Sigmoid colon (tissue), 7 donors: ENCODE results near the gene ARMH1. TPM values are rescaled to one million over a fixed set of nuclear protein-coding genes. Genes with fewer than 3 reads are reported as not detected.

Source experiments
- DNase-seq: peaks from one replicate; pipeline ENCODE4 v3.0.0-alpha.2; 2019
- H3K27ac ChIP-seq, 4 donors: fragments of 200-600 bp; sonication (generic); one replicate each; pipeline ENCODE4 v1.5.1; 2016 to 2019; ENCODE audit warnings: mild to moderate bottlenecking in 1 of 4
- H3K27me3 ChIP-seq, 3 donors: fragments of 200-600 bp; sonication (generic); one replicate each; pipeline ENCODE4 v1.5.1; 2019; ENCODE audit warnings: mild to moderate bottlenecking in 1 of 3
- H3K36me3 ChIP-seq, 4 donors: fragments of 200-600 bp; sonication (generic); one replicate each; pipeline ENCODE4 v1.5.1; 2016 to 2019
- H3K4me1 ChIP-seq, 4 donors: fragments of 200-600 bp; sonication (generic); one replicate each; pipeline ENCODE4 v1.5.1; 2017 to 2019
- H3K4me3 ChIP-seq, 4 donors: fragments of 200-600 bp; sonication (generic); one replicate each; pipeline ENCODE4 v1.5.1; 2017 to 2019; ENCODE audit warnings: mild to moderate bottlenecking in 2 of 4, moderate library complexity in 1 of 4
- H3K9me3 ChIP-seq, 4 donors: fragments of 200-600 bp in 3 of 4; sonication (generic) in 3 of 4; one replicate each; pipeline versions ENCODE4 v1.5.1 to v1.6.1; 2013 to 2019
- EP300 ChIP-seq, 4 donors: sonication (generic); formaldehyde crosslinking; IDR thresholded peaks; one replicate each; pipeline ENCODE4 v1.6.1; 2017; ENCODE audit warnings: antibody characterized with exemption in 4 of 4
- POLR2A ChIP-seq, 2 donors: fragments of 450-650 bp; IDR thresholded peaks; one replicate each; pipeline ENCODE4 v1.6.1; 2016; ENCODE audit warnings: antibody characterized with exemption in 2 of 2, mild to moderate bottlenecking in 2 of 2, moderate library complexity in 2 of 2
- POLR2AphosphoS5 ChIP-seq, 4 donors: sonication (generic); formaldehyde crosslinking; IDR thresholded peaks; one replicate each; pipeline ENCODE4 v1.6.1; 2017; ENCODE audit warnings: antibody characterized with exemption in 4 of 4
- WGBS, 2 donors: extraction: QIAGEN DNeasy Blood & Tissue Kit; methylation state at CpG; one replicate each; pipeline ENCODE4 v1.1.7; 2013; 5-methylcytosine and 5-hydroxymethylcytosine counted together
- intact Hi-C: fragments of 100-400 bp; cut with DNase I; formaldehyde crosslinking; loops from one replicate; pipeline ENCODE4 v1.15.1; 2023
- polyA plus RNA-seq, 3 donors: library from polyadenylated mRNA; stranded (reverse); fragments of 200-250 nt; gene quantifications; one replicate each; pipeline ENCODE4 v1.2.3, GENCODE V29; 2013
- total RNA-seq, 4 donors: library from RNA; depleted of rRNA; stranded (reverse); fragments of >200 nt; gene quantifications; one replicate each; pipeline ENCODE4 v1.1.0, GENCODE V29; 2016
- TF ChIP-seq, protein P1 (sequence below), 4 experiments: fragments of 450-650 bp in 3 of 4; fragments of 200-600 bp in 1 of 4; IDR thresholded peaks; one replicate each; pipeline ENCODE4 v1.5.1; 2016 to 2019; ENCODE audit warnings: antibody characterized with exemption in 4 of 4, mild to moderate bottlenecking in 3 of 4, moderate library complexity in 2 of 4
- donor health status: healthy with polysubstance abuse.
- donor health status: Bipolar disorder and iron deficiency.
- donor health status: healthy.

The ARMH1 gene
- total and polyA plus RNA-seq, 7 donors = 0.33 to 23.0 (median 1.3) TPM; not detected in 3

DNA sequence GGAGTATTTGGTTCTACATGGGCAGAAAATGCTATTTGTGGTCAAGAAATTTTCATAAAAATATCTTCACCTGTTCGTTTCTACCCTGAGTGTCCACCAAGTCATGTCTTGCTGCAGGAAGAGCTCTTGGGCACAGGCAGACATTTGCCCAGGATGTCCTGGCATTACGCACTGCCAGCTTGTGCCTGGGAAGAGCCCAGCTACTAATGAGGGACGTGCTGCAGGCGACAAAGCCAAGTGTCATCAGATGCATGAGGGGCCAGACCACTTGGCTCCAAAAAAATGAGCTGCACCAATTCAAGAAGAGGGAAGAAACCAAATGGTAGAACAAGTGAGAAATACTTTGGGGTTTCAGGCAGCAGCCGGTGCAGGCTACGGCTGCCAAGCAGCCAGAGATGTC, 43.6 kb downstream of the ARMH1 start:
- Histone ChIP-seq H3K27me3 (no peaks in the 10 kb centered on the region), H3K4me1 (peaks cover 0 to 7% (median 5%) of the 10 kb centered on the region in 4 donors), H3K9me3 (no peaks in the 10 kb centered on the region), H3K36me3 (no peaks in the 10 kb centered on the region), H3K4me3 (no peak overlapping the region), H3K27ac (no peak overlapping the region)
- 82 to 87% methylated on average over 6 of the region's 6 CpGs for WGBS, 2 donors
- no peak for DNase-seq
- TF ChIP-seq, protein P1, sequence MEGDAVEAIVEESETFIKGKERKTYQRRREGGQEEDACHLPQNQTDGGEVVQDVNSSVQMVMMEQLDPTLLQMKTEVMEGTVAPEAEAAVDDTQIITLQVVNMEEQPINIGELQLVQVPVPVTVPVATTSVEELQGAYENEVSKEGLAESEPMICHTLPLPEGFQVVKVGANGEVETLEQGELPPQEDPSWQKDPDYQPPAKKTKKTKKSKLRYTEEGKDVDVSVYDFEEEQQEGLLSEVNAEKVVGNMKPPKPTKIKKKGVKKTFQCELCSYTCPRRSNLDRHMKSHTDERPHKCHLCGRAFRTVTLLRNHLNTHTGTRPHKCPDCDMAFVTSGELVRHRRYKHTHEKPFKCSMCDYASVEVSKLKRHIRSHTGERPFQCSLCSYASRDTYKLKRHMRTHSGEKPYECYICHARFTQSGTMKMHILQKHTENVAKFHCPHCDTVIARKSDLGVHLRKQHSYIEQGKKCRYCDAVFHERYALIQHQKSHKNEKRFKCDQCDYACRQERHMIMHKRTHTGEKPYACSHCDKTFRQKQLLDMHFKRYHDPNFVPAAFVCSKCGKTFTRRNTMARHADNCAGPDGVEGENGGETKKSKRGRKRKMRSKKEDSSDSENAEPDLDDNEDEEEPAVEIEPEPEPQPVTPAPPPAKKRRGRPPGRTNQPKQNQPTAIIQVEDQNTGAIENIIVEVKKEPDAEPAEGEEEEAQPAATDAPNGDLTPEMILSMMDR (IDR thresholded peaks at IDR 0.05) = no peak
- TF ChIP-seq POLR2AphosphoS5 (IDR thresholded peaks at IDR 0.05) (no peak), EP300 (IDR thresholded peaks at IDR 0.05) (no peak), POLR2A (IDR thresholded peaks at IDR 0.05) (no peak)
- intact Hi-C loops = loop anchor here (10.0 kb wide), 1 partner anchor 577 kb away; no protein-coding TSS in a partner anchor

DNA sequence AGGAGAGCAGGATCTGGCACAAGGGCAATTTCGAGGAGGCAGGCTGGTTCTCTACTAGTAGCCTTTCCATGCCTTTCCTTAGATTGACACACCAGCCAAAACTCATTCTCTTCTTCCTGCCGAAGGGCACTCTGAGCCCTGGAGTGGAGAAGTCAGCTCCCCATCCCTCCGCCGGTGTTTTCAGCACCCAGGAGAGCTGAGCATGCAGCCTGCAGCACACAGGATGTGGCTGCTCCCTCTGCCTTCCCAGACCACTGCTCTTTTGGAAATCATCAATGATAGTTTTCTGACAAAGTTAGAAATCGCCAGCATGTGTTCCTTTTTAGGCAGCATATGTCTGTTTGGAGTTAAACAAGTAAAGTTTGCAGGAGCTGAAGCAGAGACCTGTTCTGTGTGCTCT, 44.8 kb downstream of the ARMH1 start:
- Histone ChIP-seq H3K36me3 (no peaks in the 10 kb centered on the region), H3K9me3 (no peaks in the 10 kb centered on the region), H3K4me3 (no peak overlapping the region), H3K27ac (no peak overlapping the region), H3K4me1 (peaks cover 0 to 7% (median 5%) of the 10 kb centered on the region in 4 donors), H3K27me3 (no peaks in the 10 kb centered on the region)
- no peak for DNase-seq
- WGBS, 2 donors = 69 to 78% methylated on average over 5 of the region's 5 CpGs
- intact Hi-C loops = loop anchor here (10.0 kb wide), 1 partner anchor 575 kb away; no protein-coding TSS in a partner anchor
- no peak for TF ChIP-seq EP300 (IDR thresholded peaks at IDR 0.05)
- TF ChIP-seq POLR2A (IDR thresholded peaks at IDR 0.05) = no peak

- Histone ChIP-seq H3K36me3 (no peaks in the 10 kb centered on the region), H3K4me1 (peaks cover 0 to under 1% (median 0%) of the 10 kb centered on the region in 4 donors), H3K4me3 (no peak overlapping the region), H3K27me3 (no peaks in the 10 kb centered on the region), H3K27ac (no peak overlapping the region), H3K9me3 (no peaks in the 10 kb centered on the region)
- WGBS, 2 donors = 82 to 95% methylated on average over 4 of the region's 4 CpGs
- intact Hi-C loops = no loop called here
- no peak for DNase-seq
- TF ChIP-seq EP300 (IDR thresholded peaks at IDR 0.05) (no peak), POLR2AphosphoS5 (IDR thresholded peaks at IDR 0.05) (no peak), POLR2A (IDR thresholded peaks at IDR 0.05) (no peak)
- TF ChIP-seq, protein P1 (IDR thresholded peaks at IDR 0.05) = no peak
Measured at GRCh38 chr1:44720281-44720680, 45.8 kb downstream of the ARMH1 start.

DNA sequence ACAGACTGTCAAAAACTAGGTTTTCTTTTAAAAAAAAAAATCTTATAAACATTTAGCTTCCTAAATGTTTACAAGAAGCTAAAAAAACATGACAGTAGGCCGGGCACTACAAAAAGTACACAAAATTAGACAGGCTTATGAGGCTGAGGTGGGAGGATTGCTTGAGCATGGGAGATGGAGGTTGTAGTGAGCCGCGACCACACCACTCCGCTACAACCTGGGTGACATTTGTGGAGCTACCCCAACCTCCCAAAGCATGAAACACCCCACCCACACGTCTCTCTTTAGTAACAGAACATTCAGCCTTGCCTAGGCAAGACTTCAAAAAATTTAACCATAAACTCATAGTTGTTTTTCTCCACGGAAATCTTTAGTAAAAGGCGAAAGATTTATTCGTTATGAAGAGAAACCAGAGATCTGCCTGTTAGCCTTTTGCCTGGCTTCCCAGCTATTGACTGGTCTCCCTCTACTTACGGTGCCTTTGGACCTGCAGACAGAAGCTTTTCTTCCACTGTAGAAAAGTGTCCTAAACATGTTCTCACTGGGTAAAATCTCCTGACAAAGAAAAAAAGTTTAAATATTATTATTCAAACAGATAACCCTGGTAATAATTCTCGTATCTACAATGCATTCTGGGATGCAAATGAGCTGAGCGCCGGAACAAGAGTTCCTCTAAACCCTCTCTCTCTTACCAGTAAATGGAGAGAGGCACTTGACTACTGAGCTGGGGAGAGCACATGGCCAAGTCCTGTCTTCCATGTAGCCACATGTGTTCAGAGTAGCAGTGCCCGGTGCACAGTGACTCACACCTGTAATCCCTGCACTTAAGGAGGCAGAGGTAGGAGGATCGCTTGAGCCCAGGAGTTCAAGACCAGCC, 47.2 kb downstream of the ARMH1 start:
- Histone ChIP-seq H3K4me1 (no peaks in the 10 kb centered on the region), H3K36me3 (no peaks in the 10 kb centered on the region), H3K4me3 (no peak overlapping the region), H3K27ac (peak overlapping the region in 3 of 4 donors; percentile 1 to 46 (median 18)), H3K27me3 (no peaks in the 10 kb centered on the region), H3K9me3 (no peaks in the 10 kb centered on the region)
- 28 to 45% methylated on average over 14 of the region's 14 CpGs for WGBS, 2 donors
- intact Hi-C loops = no loop called here
- peak; percentile 73 for DNase-seq
- peak in 1 of 2 donors; percentile 69 for TF ChIP-seq POLR2A (IDR thresholded peaks at IDR 0.05)
- TF ChIP-seq POLR2AphosphoS5 (IDR thresholded peaks at IDR 0.05) = peak; percentile 11 to 91 (median 61)
- TF ChIP-seq, protein P1 (IDR thresholded peaks at IDR 0.05) = no peak

DNA sequence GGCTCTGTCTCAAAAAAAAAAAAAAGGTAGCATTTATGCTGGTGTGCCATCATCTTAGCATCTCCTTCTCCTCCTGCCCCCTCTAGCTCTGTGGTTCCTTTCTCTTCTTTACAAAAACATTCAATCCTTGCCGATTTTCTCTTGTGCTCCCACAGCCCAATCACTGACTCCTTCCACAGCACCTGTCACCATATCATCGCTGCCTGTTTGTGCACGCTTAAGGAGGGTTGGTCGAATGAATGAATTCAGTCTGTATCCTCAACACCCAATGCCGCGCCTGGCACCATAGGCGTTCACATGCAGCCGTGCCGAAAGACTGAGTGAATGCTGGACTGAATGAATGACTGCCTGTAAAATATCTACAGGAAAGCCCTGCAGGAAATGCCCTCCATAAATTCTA, 48.5 kb downstream of the ARMH1 start:
- DNase-seq = no peak

More for the DNA sequence above, 48.5 kb downstream of the ARMH1 start:
- Histone ChIP-seq H3K4me3 (no peak overlapping the region), H3K36me3 (no peaks in the 10 kb centered on the region), H3K27me3 (no peaks in the 10 kb centered on the region), H3K27ac (no peak overlapping the region), H3K4me1 (no peaks in the 10 kb centered on the region), H3K9me3 (no peaks in the 10 kb centered on the region)
- 63 to 80% methylated on average over 9 of the region's 9 CpGs for WGBS, 2 donors
- intact Hi-C loops = no loop called here
- TF ChIP-seq, protein P1 (IDR thresholded peaks at IDR 0.05) = no peak
- TF ChIP-seq POLR2AphosphoS5 (IDR thresholded peaks at IDR 0.05) = no peak
